ENCODE results near the gene OR2T27. TPM values are rescaled to one million over a fixed set of nuclear protein-coding genes. Genes with fewer than 3 reads are reported as not detected.

The OR2T27 gene
- total and polyA plus RNA-seq, 2 donors (not counting 3 experiments of a cell fraction or from before 2014, with no cell fraction given) = not detected

GRCh38 chr1:248688527-248689298, 33.4 kb upstream of the OR2T27 start:
- ChIA-PET CTCF (no interaction called here), POLR2A (no interaction called here)
- Histone ChIP-seq H2AFZ (ENCODE audit: low read depth, low read length) (no peak overlapping the region), H3K36me3 (ENCODE audit: control insufficient read depth in 2 of 2, extremely low read depth in 1 of 2, insufficient read depth in 2 of 2, low read length in 2 of 2) (no peaks in the 10 kb centered on the region), H3K4me3 (replicated peaks in 1 of 3; ENCODE audit: insufficient read depth in 1 of 3, low read depth in 1 of 3, low read length in 3 of 3) (no peak overlapping the region), H3K4me2 (ENCODE audit: insufficient read depth, low read length) (no peak overlapping the region), H3K9ac (replicated peaks; ENCODE audit: extremely low read depth, insufficient read depth, low read length) (no peak overlapping the region), H3K9me1 (replicated peaks; ENCODE audit: control insufficient read depth, extremely low read depth, insufficient read depth, low read length) (no peaks in the 10 kb centered on the region), H3K9me3 (replicated peaks; ENCODE audit: control insufficient read depth, insufficient read depth, low read length) (peaks cover 2% of the 10 kb centered on the region), H3K4me1 (ENCODE audit: control insufficient read depth, extremely low read depth, insufficient read depth, low read length) (no peaks in the 10 kb centered on the region), H3K27ac (ENCODE audit: insufficient read depth, low read depth, low read length) (no peak overlapping the region), H4K20me1 (replicated peaks; ENCODE audit: control insufficient read depth, extremely low read depth, insufficient read depth, low read length) (no peaks in the 10 kb centered on the region), H3K79me2 (ENCODE audit: control insufficient read depth, insufficient read depth, low read length) (no peaks in the 10 kb centered on the region), H3K27me3 (ENCODE audit: control insufficient read depth in 2 of 2, insufficient read depth in 2 of 2, low read length in 2 of 2) (no peaks in the 10 kb centered on the region)
- no TSS peak for BruUV-seq (replicated peaks)
- dilution Hi-C loops (cut with MboI; ENCODE audit: extremely low pct_ligation_motif_present, low sequenced_read_pairs) (no loop called here), intact Hi-C loops (cut with micrococcal nuclease) (no loop called here)
- FAIRE-seq (no peak), DNase-seq (ENCODE audit: low read depth, low spot score) (no peak)
- TF ChIP-seq CTCF (IDR thresholded peaks at IDR 0.05; ENCODE audit: extremely low read depth in 1 of 2, insufficient read depth in 1 of 2, low read depth in 1 of 2, low read length in 2 of 2) (no peak), JUN (IDR thresholded peaks at IDR 0.05; ENCODE audit: borderline replicate concordance, insufficient read depth, insufficient read length, low read depth) (no peak)

GRCh38 chr1:248686815-248687214, 31.5 kb upstream of the OR2T27 start:
- peaks cover 2% of the 10 kb centered on the region for H3K9me3 ChIP-seq (replicated peaks; ENCODE audit: control insufficient read depth, insufficient read depth, low read length)
- no peaks in the 10 kb centered on the region for H4K20me1 ChIP-seq (replicated peaks; ENCODE audit: control insufficient read depth, extremely low read depth, insufficient read depth, low read length)
- ChIA-PET CTCF (no interaction called here), POLR2A (no interaction called here)
- H3K4me2 ChIP-seq (ENCODE audit: insufficient read depth, low read length) = no peak overlapping the region
- no peak for FAIRE-seq
- H2AFZ ChIP-seq (ENCODE audit: low read depth, low read length) = no peak overlapping the region
- no peak overlapping the region for H3K9ac ChIP-seq (replicated peaks; ENCODE audit: extremely low read depth, insufficient read depth, low read length)
- H3K79me2 ChIP-seq (ENCODE audit: control insufficient read depth, insufficient read depth, low read length) = no peaks in the 10 kb centered on the region
- H3K9me1 ChIP-seq (replicated peaks; ENCODE audit: control insufficient read depth, extremely low read depth, insufficient read depth, low read length) = no peaks in the 10 kb centered on the region
- dilution Hi-C loops (cut with MboI; ENCODE audit: extremely low pct_ligation_motif_present, low sequenced_read_pairs) (no loop called here), intact Hi-C loops (cut with micrococcal nuclease) (no loop called here)
- no TSS peak for BruUV-seq (replicated peaks)
- no peaks in the 10 kb centered on the region for H3K27me3 ChIP-seq (ENCODE audit: control insufficient read depth in 2 of 2, insufficient read depth in 2 of 2, low read length in 2 of 2)
- no peaks in the 10 kb centered on the region for H3K4me1 ChIP-seq (ENCODE audit: control insufficient read depth, extremely low read depth, insufficient read depth, low read length)
- DNase-seq (ENCODE audit: low read depth, low spot score) = no peak
- TF ChIP-seq MAX (IDR thresholded peaks at IDR 0.05; ENCODE audit: insufficient read depth, insufficient read length) (no peak), FOS (IDR thresholded peaks at IDR 0.05; ENCODE audit: borderline replicate concordance, insufficient read depth, low read length) (no peak), JUN (IDR thresholded peaks at IDR 0.05; ENCODE audit: borderline replicate concordance, insufficient read depth, insufficient read length, low read depth) (no peak), CTCF (IDR thresholded peaks at IDR 0.05; ENCODE audit: extremely low read depth in 1 of 2, insufficient read depth in 1 of 2, low read depth in 1 of 2, low read length in 2 of 2) (no peak), GATA2 (IDR thresholded peaks at IDR 0.05; ENCODE audit: insufficient read depth, insufficient read length, low read depth, low read length) (no peak), EZH2 (IDR thresholded peaks at IDR 0.05; ENCODE audit: borderline replicate concordance, low read depth, low read length, severe bottlenecking) (no peak), POLR2AphosphoS5 (IDR thresholded peaks at IDR 0.05; ENCODE audit: insufficient read depth, low read depth, low read length) (no peak), POLR2A (IDR thresholded peaks at IDR 0.05; ENCODE audit: low read depth, low read length) (no peak), MYC (IDR thresholded peaks at IDR 0.05; ENCODE audit: low read depth, low read length) (no peak)
- H3K36me3 ChIP-seq (ENCODE audit: control insufficient read depth in 2 of 2, extremely low read depth in 1 of 2, insufficient read depth in 2 of 2, low read length in 2 of 2) = no peaks in the 10 kb centered on the region
- H3K27ac ChIP-seq (ENCODE audit: insufficient read depth, low read depth, low read length) = no peak overlapping the region
- no peak overlapping the region for H3K4me3 ChIP-seq (replicated peaks in 1 of 3; ENCODE audit: insufficient read depth in 1 of 3, low read depth in 1 of 3, low read length in 3 of 3)
